Activated naive CD4-positive, alpha-beta T cell treated with anti-CD3 and anti-CD28 coated beads, Interleukin-2, amount 50 U/mL, for 24 hours (primary cell): ENCODE results near the gene SDK1.
"Not testable (repeated sequence)": the region's sequence is repeated elsewhere in the genome, so short reads cannot be mapped to it uniquely, and the experiment has no call there.

Experiments used
- H3K27ac Mint-ChIP-seq: one replicate; pipeline ENCODE4 v1.8.0; 2021; ENCODE audit warnings: mild to moderate bottlenecking, mixed read lengths
- H3K27me3 Mint-ChIP-seq: one replicate; pipeline ENCODE4 v1.8.0; 2021; ENCODE audit warnings: mixed read lengths
- H3K36me3 Mint-ChIP-seq: one replicate; pipeline ENCODE4 v1.8.0; 2021; ENCODE audit warnings: mixed read lengths
- H3K4me1 Mint-ChIP-seq: one replicate; pipeline ENCODE4 v1.8.0; 2021; ENCODE audit warnings: mixed read lengths
- H3K4me3 Mint-ChIP-seq: one replicate; pipeline ENCODE4 v1.8.0; 2021; ENCODE audit warnings: mild to moderate bottlenecking, mixed read lengths
- H3K9me3 Mint-ChIP-seq: one replicate; pipeline ENCODE4 v1.8.0; 2021; ENCODE audit warnings: mixed read lengths

SDK1 gene

GRCh38 chr7:3574386-3574785 lies 273.3 kb downstream of the SDK1 start:
- H3K4me3 Mint-ChIP-seq: no peak overlapping the region
- peaks cover 7% of the 10 kb centered on the region for H3K9me3 Mint-ChIP-seq
- no peaks in the 10 kb centered on the region for H3K27me3 Mint-ChIP-seq
- no peaks in the 10 kb centered on the region for H3K4me1 Mint-ChIP-seq
- peaks cover 3% of the 10 kb centered on the region for H3K36me3 Mint-ChIP-seq
- H3K27ac Mint-ChIP-seq: no peak overlapping the region

GRCh38 chr7:3575753-3576531 lies 274.9 kb downstream of the SDK1 start:
- Mint-ChIP-seq H3K36me3 (peaks cover 3% of the 10 kb centered on the region), H3K4me3 (no peak overlapping the region), H3K27ac (no peak overlapping the region)

GRCh38 chr7:3578399-3578798 lies 277.3 kb downstream of the SDK1 start:
- no peaks in the 10 kb centered on the region for H3K4me1 Mint-ChIP-seq
- no peak overlapping the region for H3K4me3 Mint-ChIP-seq
- H3K27ac Mint-ChIP-seq: no peak overlapping the region
- H3K9me3 Mint-ChIP-seq: peaks cover 7% of the 10 kb centered on the region
- H3K27me3 Mint-ChIP-seq: no peaks in the 10 kb centered on the region
- H3K36me3 Mint-ChIP-seq: peaks cover 3% of the 10 kb centered on the region

More at GRCh38 chr7:3575753-3576531, 274.9 kb downstream of the SDK1 start:
- H3K27me3 Mint-ChIP-seq: no peaks in the 10 kb centered on the region
- peaks cover 7% of the 10 kb centered on the region for H3K9me3 Mint-ChIP-seq
- H3K4me1 Mint-ChIP-seq: no peaks in the 10 kb centered on the region

- Mint-ChIP-seq H3K4me3 (no peak overlapping the region), H3K4me1 (no peaks in the 10 kb centered on the region), H3K36me3 (peaks cover 3% of the 10 kb centered on the region), H3K27me3 (no peaks in the 10 kb centered on the region), H3K27ac (no peak overlapping the region), H3K9me3 (peaks cover 7% of the 10 kb centered on the region)
These were observed 278.7 kb downstream of the SDK1 start for GRCh38 chr7:3579638-3580219.

- not testable (repeated sequence) for H3K4me1 Mint-ChIP-seq, H3K27me3 Mint-ChIP-seq, H3K9me3 Mint-ChIP-seq, H3K36me3 Mint-ChIP-seq, H3K4me3 Mint-ChIP-seq, H3K27ac Mint-ChIP-seq
These were observed 281.1 kb downstream of the SDK1 start for GRCh38 chr7:3582145-3582544.

- no peaks in the 10 kb centered on the region for H3K36me3 Mint-ChIP-seq
- no peaks in the 10 kb centered on the region for H3K27me3 Mint-ChIP-seq
- no peak overlapping the region for H3K4me3 Mint-ChIP-seq
- no peak overlapping the region for H3K27ac Mint-ChIP-seq
- peaks cover 11% of the 10 kb centered on the region for H3K4me1 Mint-ChIP-seq
- no peaks in the 10 kb centered on the region for H3K9me3 Mint-ChIP-seq
These were observed 284.8 kb downstream of the SDK1 start for GRCh38 chr7:3585826-3586225.

- Mint-ChIP-seq H3K4me3 (no peak overlapping the region), H3K36me3 (no peaks in the 10 kb centered on the region), H3K4me1 (peaks cover 11% of the 10 kb centered on the region), H3K27me3 (no peaks in the 10 kb centered on the region), H3K27ac (no peak overlapping the region), H3K9me3 (no peaks in the 10 kb centered on the region)
These were observed 287.3 kb downstream of the SDK1 start for GRCh38 chr7:3588341-3588740.

GRCh38 chr7:3589752-3590151 lies 288.7 kb downstream of the SDK1 start:
- Mint-ChIP-seq H3K27ac (no peak overlapping the region), H3K27me3 (no peaks in the 10 kb centered on the region), H3K9me3 (no peaks in the 10 kb centered on the region), H3K36me3 (no peaks in the 10 kb centered on the region), H3K4me3 (no peak overlapping the region), H3K4me1 (peaks cover 11% of the 10 kb centered on the region)

GRCh38 chr7:3591219-3591618 lies 290.2 kb downstream of the SDK1 start:
- H3K36me3 Mint-ChIP-seq: no peaks in the 10 kb centered on the region
- no peak overlapping the region for H3K4me3 Mint-ChIP-seq
- H3K27ac Mint-ChIP-seq: no peak overlapping the region
- no peaks in the 10 kb centered on the region for H3K27me3 Mint-ChIP-seq
- peaks cover 11% of the 10 kb centered on the region for H3K4me1 Mint-ChIP-seq
- no peaks in the 10 kb centered on the region for H3K9me3 Mint-ChIP-seq

- no peak overlapping the region for H3K27ac Mint-ChIP-seq
These were observed 290.9 kb downstream of the SDK1 start for GRCh38 chr7:3591944-3592343.

GRCh38 chr7:3592401-3593134 lies 291.5 kb downstream of the SDK1 start:
- Mint-ChIP-seq H3K27ac (no peak overlapping the region), H3K27me3 (no peaks in the 10 kb centered on the region), H3K4me3 (no peak overlapping the region), H3K4me1 (peaks cover 11% of the 10 kb centered on the region), H3K9me3 (no peaks in the 10 kb centered on the region), H3K36me3 (no peaks in the 10 kb centered on the region)

More at GRCh38 chr7:3591944-3592343, 290.9 kb downstream of the SDK1 start:
- no peaks in the 10 kb centered on the region for H3K27me3 Mint-ChIP-seq
- no peaks in the 10 kb centered on the region for H3K36me3 Mint-ChIP-seq
- no peak overlapping the region for H3K4me3 Mint-ChIP-seq
- no peaks in the 10 kb centered on the region for H3K9me3 Mint-ChIP-seq
- peaks cover 11% of the 10 kb centered on the region for H3K4me1 Mint-ChIP-seq

- H3K27me3 Mint-ChIP-seq: no peaks in the 10 kb centered on the region
- H3K9me3 Mint-ChIP-seq: no peaks in the 10 kb centered on the region
- no peaks in the 10 kb centered on the region for H3K36me3 Mint-ChIP-seq
- no peak overlapping the region for H3K27ac Mint-ChIP-seq
- H3K4me1 Mint-ChIP-seq: no peaks in the 10 kb centered on the region
- H3K4me3 Mint-ChIP-seq: no peak overlapping the region
These were observed 293.8 kb downstream of the SDK1 start for GRCh38 chr7:3594901-3595300.

- no peak overlapping the region for H3K27ac Mint-ChIP-seq
- no peak overlapping the region for H3K4me3 Mint-ChIP-seq
- no peaks in the 10 kb centered on the region for H3K9me3 Mint-ChIP-seq
- no peaks in the 10 kb centered on the region for H3K27me3 Mint-ChIP-seq
- H3K4me1 Mint-ChIP-seq: no peaks in the 10 kb centered on the region
- no peaks in the 10 kb centered on the region for H3K36me3 Mint-ChIP-seq
These were observed 297.8 kb downstream of the SDK1 start for GRCh38 chr7:3598854-3599253.

- Mint-ChIP-seq H3K4me3 (no peak overlapping the region), H3K9me3 (no peaks in the 10 kb centered on the region), H3K27ac (no peak overlapping the region), H3K4me1 (no peaks in the 10 kb centered on the region), H3K27me3 (no peaks in the 10 kb centered on the region), H3K36me3 (peaks cover 1% of the 10 kb centered on the region)
These were observed 304.2 kb downstream of the SDK1 start for GRCh38 chr7:3605222-3605621.

- peaks cover 1% of the 10 kb centered on the region for H3K36me3 Mint-ChIP-seq
- H3K4me3 Mint-ChIP-seq: no peak overlapping the region
- no peak overlapping the region for H3K27ac Mint-ChIP-seq
- no peaks in the 10 kb centered on the region for H3K27me3 Mint-ChIP-seq
- no peaks in the 10 kb centered on the region for H3K4me1 Mint-ChIP-seq
- no peaks in the 10 kb centered on the region for H3K9me3 Mint-ChIP-seq
These were observed 305.4 kb downstream of the SDK1 start for GRCh38 chr7:3606436-3606835.

GRCh38 chr7:3607847-3608246 lies 306.8 kb downstream of the SDK1 start:
- Mint-ChIP-seq H3K4me1 (no peaks in the 10 kb centered on the region), H3K9me3 (no peaks in the 10 kb centered on the region), H3K4me3 (no peak overlapping the region), H3K36me3 (peaks cover 1% of the 10 kb centered on the region), H3K27me3 (no peaks in the 10 kb centered on the region), H3K27ac (no peak overlapping the region)
